CD4-positive, alpha-beta T cell treated with Interleukin-6 at 100 ng/mL for 8 hours (primary cell): Measurements from ENCODE around the gene SGPL1.
A peak's percentile ranks its signal among the peaks of the same experiment; 100 is the strongest.

Experiments used
- DNase-seq: peaks from one replicate; pipeline ENCODE4 v3.0.0-alpha.2; 2020; ENCODE audit warnings: mixed read lengths, low spot score

SGPL1 gene

GRCh38 chr10:70885481-70885880 is 69.7 kb downstream of the SGPL1 start:
- DNase-seq, result no peak

- no peak for DNase-seq
Observed at GRCh38 chr10:70885931-70886903, 70.5 kb downstream of the SGPL1 start.

GRCh38 chr10:70886921-70887665 is 71.3 kb downstream of the SGPL1 start:
- DNase-seq, result no peak

GRCh38 chr10:70887804-70888800 is 72.4 kb downstream of the SGPL1 start, which contains the start of gene PCBD1:
PCBD1 (minus strand) TSS chr10:70888565; CDS start chr10:70888533, 32 bp downstream.
- peak; percentile 69 for DNase-seq

GRCh38 chr10:70889291-70889690 is 73.5 kb downstream of the SGPL1 start:
- no peak for DNase-seq

- no peak for DNase-seq
Observed at GRCh38 chr10:70890917-70891431, 75.2 kb downstream of the SGPL1 start.

GRCh38 chr10:70891627-70892026 is 75.9 kb downstream of the SGPL1 start:
- DNase-seq, result no peak

GRCh38 chr10:70892631-70893030 is 76.9 kb downstream of the SGPL1 start:
- DNase-seq, result no peak

- DNase-seq, result no peak
Observed at GRCh38 chr10:70893227-70894006, 77.7 kb downstream of the SGPL1 start.

- no peak for DNase-seq
Observed at GRCh38 chr10:70894416-70894815, 78.7 kb downstream of the SGPL1 start.

- DNase-seq, result no peak
Observed at GRCh38 chr10:70896551-70896950, 80.8 kb downstream of the SGPL1 start.

- no peak for DNase-seq
Observed at GRCh38 chr10:70898687-70899086, 82.9 kb downstream of the SGPL1 start.

GRCh38 chr10:70899096-70899495 is 83.3 kb downstream of the SGPL1 start:
- no peak for DNase-seq

- no peak for DNase-seq
Observed at GRCh38 chr10:70901276-70901878, 85.6 kb downstream of the SGPL1 start.

GRCh38 chr10:70902661-70903261 is 87.0 kb downstream of the SGPL1 start:
- no peak for DNase-seq

GRCh38 chr10:70903262-70903921 is 87.6 kb downstream of the SGPL1 start:
- DNase-seq, result no peak

GRCh38 chr10:70905071-70906021 is 89.6 kb downstream of the SGPL1 start:
- DNase-seq, result no peak
